Measurements from ENCODE around the gene TXNRD1.
A peak's percentile ranks its signal among the peaks of the same experiment; 100 is the strongest.
"Not testable (repeated sequence)": the region's sequence is repeated elsewhere in the genome, so short reads cannot be mapped to it uniquely, and the experiment has no call there.

Gene TXNRD1

DNA sequence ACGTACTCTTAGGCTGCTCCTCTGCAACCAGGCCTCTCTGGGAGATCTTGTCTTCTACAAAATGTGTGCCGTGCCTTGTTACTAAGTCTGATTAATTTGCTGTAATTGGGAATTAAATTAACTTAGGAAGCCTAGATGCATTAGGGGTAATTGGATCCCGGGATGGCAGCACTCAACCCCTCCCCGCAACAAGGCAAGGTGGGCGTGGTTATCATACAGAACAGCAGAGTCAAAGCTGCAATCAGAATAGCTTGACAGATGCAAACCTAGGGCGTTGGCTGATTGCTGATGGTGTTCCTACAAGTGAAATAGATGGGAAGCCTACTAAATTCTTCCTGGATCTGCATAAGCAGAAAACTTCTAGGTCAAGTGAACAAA lies 43.0 kb upstream of the TXNRD1 start:
- Histone ChIP-seq H3K27ac (replicated peaks) (no peak overlapping the region), H3K27me3 (ENCODE audit: insufficient read depth, poor library complexity, severe bottlenecking) (no peaks in the 10 kb centered on the region), H3K4me3 (replicated peaks; ENCODE audit: insufficient read depth, low read length) (no peak overlapping the region)
- no peak for DNase-seq (ENCODE audit: low read depth in 1 of 2, low spot score in 1 of 2)
- TF ChIP-seq POLR2AphosphoS5 (IDR thresholded peaks at IDR 0.05; ENCODE audit: low read depth) (no peak), SPI1 (IDR thresholded peaks at IDR 0.05; ENCODE audit: borderline replicate concordance, low read depth) (no peak), GABPA (IDR thresholded peaks at IDR 0.05; ENCODE audit: low read depth) (no peak)
- TF ChIP-seq, protein P1, sequence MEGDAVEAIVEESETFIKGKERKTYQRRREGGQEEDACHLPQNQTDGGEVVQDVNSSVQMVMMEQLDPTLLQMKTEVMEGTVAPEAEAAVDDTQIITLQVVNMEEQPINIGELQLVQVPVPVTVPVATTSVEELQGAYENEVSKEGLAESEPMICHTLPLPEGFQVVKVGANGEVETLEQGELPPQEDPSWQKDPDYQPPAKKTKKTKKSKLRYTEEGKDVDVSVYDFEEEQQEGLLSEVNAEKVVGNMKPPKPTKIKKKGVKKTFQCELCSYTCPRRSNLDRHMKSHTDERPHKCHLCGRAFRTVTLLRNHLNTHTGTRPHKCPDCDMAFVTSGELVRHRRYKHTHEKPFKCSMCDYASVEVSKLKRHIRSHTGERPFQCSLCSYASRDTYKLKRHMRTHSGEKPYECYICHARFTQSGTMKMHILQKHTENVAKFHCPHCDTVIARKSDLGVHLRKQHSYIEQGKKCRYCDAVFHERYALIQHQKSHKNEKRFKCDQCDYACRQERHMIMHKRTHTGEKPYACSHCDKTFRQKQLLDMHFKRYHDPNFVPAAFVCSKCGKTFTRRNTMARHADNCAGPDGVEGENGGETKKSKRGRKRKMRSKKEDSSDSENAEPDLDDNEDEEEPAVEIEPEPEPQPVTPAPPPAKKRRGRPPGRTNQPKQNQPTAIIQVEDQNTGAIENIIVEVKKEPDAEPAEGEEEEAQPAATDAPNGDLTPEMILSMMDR (IDR thresholded peaks at IDR 0.05; ENCODE audit: insufficient read depth, low read length): no peak
- TF ChIP-seq, protein P2, sequence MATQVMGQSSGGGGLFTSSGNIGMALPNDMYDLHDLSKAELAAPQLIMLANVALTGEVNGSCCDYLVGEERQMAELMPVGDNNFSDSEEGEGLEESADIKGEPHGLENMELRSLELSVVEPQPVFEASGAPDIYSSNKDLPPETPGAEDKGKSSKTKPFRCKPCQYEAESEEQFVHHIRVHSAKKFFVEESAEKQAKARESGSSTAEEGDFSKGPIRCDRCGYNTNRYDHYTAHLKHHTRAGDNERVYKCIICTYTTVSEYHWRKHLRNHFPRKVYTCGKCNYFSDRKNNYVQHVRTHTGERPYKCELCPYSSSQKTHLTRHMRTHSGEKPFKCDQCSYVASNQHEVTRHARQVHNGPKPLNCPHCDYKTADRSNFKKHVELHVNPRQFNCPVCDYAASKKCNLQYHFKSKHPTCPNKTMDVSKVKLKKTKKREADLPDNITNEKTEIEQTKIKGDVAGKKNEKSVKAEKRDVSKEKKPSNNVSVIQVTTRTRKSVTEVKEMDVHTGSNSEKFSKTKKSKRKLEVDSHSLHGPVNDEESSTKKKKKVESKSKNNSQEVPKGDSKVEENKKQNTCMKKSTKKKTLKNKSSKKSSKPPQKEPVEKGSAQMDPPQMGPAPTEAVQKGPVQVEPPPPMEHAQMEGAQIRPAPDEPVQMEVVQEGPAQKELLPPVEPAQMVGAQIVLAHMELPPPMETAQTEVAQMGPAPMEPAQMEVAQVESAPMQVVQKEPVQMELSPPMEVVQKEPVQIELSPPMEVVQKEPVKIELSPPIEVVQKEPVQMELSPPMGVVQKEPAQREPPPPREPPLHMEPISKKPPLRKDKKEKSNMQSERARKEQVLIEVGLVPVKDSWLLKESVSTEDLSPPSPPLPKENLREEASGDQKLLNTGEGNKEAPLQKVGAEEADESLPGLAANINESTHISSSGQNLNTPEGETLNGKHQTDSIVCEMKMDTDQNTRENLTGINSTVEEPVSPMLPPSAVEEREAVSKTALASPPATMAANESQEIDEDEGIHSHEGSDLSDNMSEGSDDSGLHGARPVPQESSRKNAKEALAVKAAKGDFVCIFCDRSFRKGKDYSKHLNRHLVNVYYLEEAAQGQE (IDR thresholded peaks at IDR 0.05; ENCODE audit: insufficient replicate concordance, low read depth): no peak

DNA sequence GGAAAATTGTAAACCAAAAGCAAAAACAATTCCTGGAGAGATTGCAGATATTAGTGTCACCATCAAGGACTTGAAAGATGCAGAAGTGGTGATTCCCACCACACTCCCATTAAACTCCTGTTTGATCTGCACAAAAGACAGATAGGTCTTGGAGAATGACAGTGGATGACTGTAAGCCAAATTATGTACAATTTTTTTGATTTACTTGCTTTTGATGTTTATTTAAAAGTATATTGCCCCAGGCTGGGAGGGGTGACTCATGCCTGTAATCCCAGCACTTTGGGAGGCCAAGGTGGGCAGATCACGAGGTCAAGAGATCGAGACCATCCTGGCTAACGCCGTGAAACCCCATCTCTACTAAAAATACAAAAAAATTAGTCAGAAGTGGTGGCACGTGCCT lies 41.8 kb upstream of the TXNRD1 start:
- not testable (repeated sequence) for H3K27me3 ChIP-seq (ENCODE audit: insufficient read depth, poor library complexity, severe bottlenecking); H3K27ac ChIP-seq (replicated peaks); DNase-seq (ENCODE audit: low read depth in 1 of 2, low spot score in 1 of 2); H3K4me3 ChIP-seq (replicated peaks; ENCODE audit: insufficient read depth, low read length)

DNA sequence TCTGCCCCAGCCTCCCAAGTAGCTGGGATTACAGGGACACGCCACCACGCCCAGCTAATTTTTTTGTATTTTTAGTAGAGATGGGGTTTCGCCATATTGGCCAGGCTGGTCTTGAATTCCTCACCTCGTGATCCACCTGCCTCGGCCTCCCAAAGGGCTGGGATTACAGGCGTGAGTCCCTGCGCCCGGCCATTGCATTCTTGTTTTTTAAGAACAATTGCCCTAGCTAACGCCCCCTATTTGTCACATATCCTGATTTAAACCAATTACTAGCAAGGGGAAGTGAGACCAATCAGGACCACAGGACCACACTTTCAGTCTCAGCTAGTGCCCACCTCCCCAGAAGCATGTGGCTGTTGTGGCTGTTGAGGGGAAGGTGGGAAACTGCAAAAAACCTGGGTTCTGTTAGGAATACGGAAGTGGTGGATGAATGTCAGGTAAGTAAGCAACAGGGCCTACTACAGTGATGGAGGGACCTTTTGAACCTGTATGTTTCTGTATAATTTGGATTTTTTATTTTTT lies 39.8 kb upstream of the TXNRD1 start:
- no peaks in the 10 kb centered on the region for H3K27me3 ChIP-seq (ENCODE audit: insufficient read depth, poor library complexity, severe bottlenecking)
- no peak for DNase-seq (ENCODE audit: low read depth in 1 of 2, low spot score in 1 of 2)
- H3K27ac ChIP-seq (replicated peaks): no peak overlapping the region
- no peak overlapping the region for H3K4me3 ChIP-seq (replicated peaks; ENCODE audit: insufficient read depth, low read length)
- no peak for TF ChIP-seq GABPA (IDR thresholded peaks at IDR 0.05; ENCODE audit: low read depth)
- peak; percentile 12; the same call in 1 of the 2 replicates for TF ChIP-seq SPI1 (IDR thresholded peaks at IDR 0.05; ENCODE audit: borderline replicate concordance, low read depth)
- TF ChIP-seq POLR2AphosphoS5 (IDR thresholded peaks at IDR 0.05; ENCODE audit: low read depth): no peak
- TF ChIP-seq, protein P1 (IDR thresholded peaks at IDR 0.05; ENCODE audit: insufficient read depth, low read length): no peak
- TF ChIP-seq, protein P2 (IDR thresholded peaks at IDR 0.05; ENCODE audit: insufficient replicate concordance, low read depth): no peak

DNA sequence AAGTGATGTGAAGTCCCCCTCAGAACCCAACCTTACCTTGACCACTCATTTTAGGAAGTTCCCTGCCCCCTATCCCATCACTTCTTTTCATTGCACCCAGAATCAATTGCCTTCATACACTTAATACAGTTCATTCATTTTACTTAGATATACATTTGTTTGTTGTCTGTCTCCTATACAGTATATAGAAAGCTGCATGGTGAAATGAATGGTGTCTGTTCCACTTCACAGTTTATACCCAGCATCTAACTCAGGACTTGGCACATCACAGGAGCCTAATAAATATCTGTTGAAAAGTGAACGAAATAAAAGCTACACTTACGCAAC lies 38.3 kb upstream of the TXNRD1 start:
- H3K27me3 ChIP-seq (ENCODE audit: insufficient read depth, poor library complexity, severe bottlenecking): no peaks in the 10 kb centered on the region
- no peak overlapping the region for H3K4me3 ChIP-seq (replicated peaks; ENCODE audit: insufficient read depth, low read length)
- H3K27ac ChIP-seq (replicated peaks): no peak overlapping the region
- TF ChIP-seq, protein P2 (IDR thresholded peaks at IDR 0.05; ENCODE audit: insufficient replicate concordance, low read depth): no peak
- TF ChIP-seq POLR2AphosphoS5 (IDR thresholded peaks at IDR 0.05; ENCODE audit: low read depth) (no peak), SPI1 (IDR thresholded peaks at IDR 0.05; ENCODE audit: borderline replicate concordance, low read depth) (no peak), GABPA (IDR thresholded peaks at IDR 0.05; ENCODE audit: low read depth) (no peak)
- TF ChIP-seq, protein P1 (IDR thresholded peaks at IDR 0.05; ENCODE audit: insufficient read depth, low read length): no peak
- DNase-seq (ENCODE audit: low read depth in 1 of 2, low spot score in 1 of 2): no peak

All from HL-60 (cell line).